GM12874 (cell line): ENCODE measurements around the gene SLC27A1.

Source experiments
- CTCF ChIP-seq: IDR thresholded peaks from 2 replicates; pipeline ENCODE4 v1.5.1; 2011; ENCODE audit warnings: low read depth, mild to moderate bottlenecking, control low read depth, low read length, moderate library complexity; ENCODE audit not compliant: insufficient read depth

Gene SLC27A1

GRCh38 chr19:17471410-17472125 is 1.2 kb downstream of the SLC27A1 start:
- TF ChIP-seq CTCF = no peak

- TF ChIP-seq CTCF = no peak
Measured at GRCh38 chr19:17473041-17473440, 2.7 kb downstream of the SLC27A1 start.

- no peak for TF ChIP-seq CTCF
Measured at GRCh38 chr19:17475541-17476115, 5.3 kb downstream of the SLC27A1 start.

GRCh38 chr19:17479325-17479791 is 9.0 kb downstream of the SLC27A1 start:
- no peak for TF ChIP-seq CTCF

- no peak for TF ChIP-seq CTCF
Measured at GRCh38 chr19:17481986-17482385, 11.7 kb downstream of the SLC27A1 start.

GRCh38 chr19:17482877-17483604 is 12.7 kb downstream of the SLC27A1 start:
- TF ChIP-seq CTCF = no peak

- no peak for TF ChIP-seq CTCF
Measured at GRCh38 chr19:17483605-17484002, 13.3 kb downstream of the SLC27A1 start.
